Mammary epithelial cell (primary cell): Measurements from ENCODE around the gene SLC15A2.

Source experiments
- EZH2 ChIP-seq: IDR thresholded peaks from 2 replicates; pipeline ENCODE4 v1.6.1; 2012; ENCODE audit warnings: low read length, inconsistent platforms, borderline replicate concordance
- TF ChIP-seq, protein P1 (sequence below), 2 donors: IDR thresholded peaks in 1 of 2; conservative IDR thresholded peaks in 1 of 2; 2 replicates each; pipeline ENCODE4 v1.5.1; 2011 to 2012; ENCODE audit warnings: inconsistent platforms in 2 of 2, low read length in 2 of 2, mild to moderate bottlenecking in 2 of 2, control low read depth in 1 of 2, low read depth in 1 of 2; ENCODE audit not compliant: insufficient read depth in 1 of 2; ENCODE audit errors: extremely low read depth in 1 of 2

- TF ChIP-seq, protein P1, sequence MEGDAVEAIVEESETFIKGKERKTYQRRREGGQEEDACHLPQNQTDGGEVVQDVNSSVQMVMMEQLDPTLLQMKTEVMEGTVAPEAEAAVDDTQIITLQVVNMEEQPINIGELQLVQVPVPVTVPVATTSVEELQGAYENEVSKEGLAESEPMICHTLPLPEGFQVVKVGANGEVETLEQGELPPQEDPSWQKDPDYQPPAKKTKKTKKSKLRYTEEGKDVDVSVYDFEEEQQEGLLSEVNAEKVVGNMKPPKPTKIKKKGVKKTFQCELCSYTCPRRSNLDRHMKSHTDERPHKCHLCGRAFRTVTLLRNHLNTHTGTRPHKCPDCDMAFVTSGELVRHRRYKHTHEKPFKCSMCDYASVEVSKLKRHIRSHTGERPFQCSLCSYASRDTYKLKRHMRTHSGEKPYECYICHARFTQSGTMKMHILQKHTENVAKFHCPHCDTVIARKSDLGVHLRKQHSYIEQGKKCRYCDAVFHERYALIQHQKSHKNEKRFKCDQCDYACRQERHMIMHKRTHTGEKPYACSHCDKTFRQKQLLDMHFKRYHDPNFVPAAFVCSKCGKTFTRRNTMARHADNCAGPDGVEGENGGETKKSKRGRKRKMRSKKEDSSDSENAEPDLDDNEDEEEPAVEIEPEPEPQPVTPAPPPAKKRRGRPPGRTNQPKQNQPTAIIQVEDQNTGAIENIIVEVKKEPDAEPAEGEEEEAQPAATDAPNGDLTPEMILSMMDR (conservative IDR thresholded peaks at IDR 0.05 in 1 of 2, IDR thresholded peaks at IDR 0.05 in 1 of 2; ENCODE audit: extremely low read depth in 1 of 2, insufficient read depth in 1 of 2, low read depth in 1 of 2, low read length in 2 of 2), result no peak
- TF ChIP-seq EZH2, result no peak
These were observed 23.5 kb upstream of the SLC15A2 start for GRCh38 chr3:121870717-121871116.
